Muscle of leg (tissue), 11 donors: ENCODE results near the gene DOCK2. TPM values are rescaled to one million over a fixed set of nuclear protein-coding genes. Genes with fewer than 3 reads are reported as not detected.
A peak's percentile ranks its signal among the peaks of the same experiment; 100 is the strongest.
"Not testable (repeated sequence)": the region's sequence is repeated elsewhere in the genome, so short reads cannot be mapped to it uniquely, and the experiment has no call there.

Experiments used
- DNase-seq: peaks from one replicate; pipeline ENCODE4 v3.0.0; 2013
- H3K27ac ChIP-seq: one replicate; pipeline ENCODE4 v1.5.1; 2013; ENCODE audit warnings: mild to moderate bottlenecking, low read length, control low read depth
- H3K27me3 ChIP-seq: one replicate; pipeline ENCODE4 v1.6.1; 2013; ENCODE audit warnings: low read length; ENCODE audit not compliant: control insufficient read depth, insufficient read depth
- H3K36me3 ChIP-seq: one replicate; pipeline ENCODE4 v1.6.1; 2013; ENCODE audit warnings: low read length; ENCODE audit not compliant: control insufficient read depth, insufficient read depth
- H3K4me1 ChIP-seq: one replicate; pipeline ENCODE4 v1.6.1; 2013; ENCODE audit warnings: low read length; ENCODE audit not compliant: control insufficient read depth, insufficient read depth
- H3K4me3 ChIP-seq: one replicate; pipeline ENCODE4 v1.5.1; 2013; ENCODE audit warnings: low read length, control low read depth
- H3K9me3 ChIP-seq: replicated peaks from 2 replicates; pipeline ENCODE4 v1.6.1; 2013; ENCODE audit warnings: low read depth, low read length; ENCODE audit not compliant: control insufficient read depth
- WGBS: methylation state at CpG from one replicate; pipeline ENCODE4 v1.1.5; 2013; ENCODE audit warnings: missing lambda C conversion rate; ENCODE audit not compliant: insufficient coverage; 5-methylcytosine and 5-hydroxymethylcytosine counted together
- polyA plus RNA-seq, 8 donors: library from polyadenylated mRNA; unstranded; fragments of 120-200 nt; gene quantifications; one replicate each; pipeline versions ENCODE4 v1.2.1 to v1.2.3, GENCODE V29; 2013; ENCODE audit warnings: inconsistent platforms in 1 of 8, low replicate concordance in 1 of 8; ENCODE audit not compliant: insufficient read length in 8 of 8, insufficient read depth in 1 of 8
- total RNA-seq: library from RNA; stranded (reverse); fragments of 120-200 nt; gene quantifications from one replicate; pipeline ENCODE4 v1.2.4, GENCODE V29; 2013

The DOCK2 gene
- total and polyA plus RNA-seq, 9 donors, result 3.4 to 4.5 (median 3.8) TPM

GRCh38 chr5:169941542-169941941 lies 304.5 kb downstream of the DOCK2 start:
- DNase-seq, result peak; percentile 6
- Histone ChIP-seq H3K9me3 (no peaks in the 10 kb centered on the region), H3K36me3 (no peaks in the 10 kb centered on the region), H3K27ac (no peak overlapping the region), H3K4me1 (peaks cover 7% of the 10 kb centered on the region), H3K4me3 (no peak overlapping the region), H3K27me3 (no peaks in the 10 kb centered on the region)
- 48% methylated on average over 7 of the region's 7 CpGs for WGBS

GRCh38 chr5:169942181-169942580 lies 305.1 kb downstream of the DOCK2 start:
- Histone ChIP-seq H3K4me1 (peaks cover 7% of the 10 kb centered on the region), H3K27me3 (no peaks in the 10 kb centered on the region), H3K9me3 (no peaks in the 10 kb centered on the region), H3K36me3 (no peaks in the 10 kb centered on the region), H3K4me3 (no peak overlapping the region), H3K27ac (no peak overlapping the region)
- DNase-seq, result no peak
- WGBS, result no CpG with 5 or more reads among the region's 1 CpG

- Histone ChIP-seq H3K9me3 (no peaks in the 10 kb centered on the region), H3K4me1 (peaks cover 7% of the 10 kb centered on the region), H3K36me3 (no peaks in the 10 kb centered on the region), H3K4me3 (no peak overlapping the region), H3K27ac (no peak overlapping the region), H3K27me3 (no peaks in the 10 kb centered on the region)
- WGBS, result 100% methylated on average over 2 of the region's 4 CpGs
- DNase-seq, result no peak
Observed at GRCh38 chr5:169943026-169943425, 306.0 kb downstream of the DOCK2 start.

- Histone ChIP-seq H3K9me3 (no peaks in the 10 kb centered on the region), H3K27me3 (no peaks in the 10 kb centered on the region), H3K27ac (no peak overlapping the region), H3K4me1 (peaks cover 7% of the 10 kb centered on the region), H3K4me3 (no peak overlapping the region), H3K36me3 (no peaks in the 10 kb centered on the region)
- WGBS, result 55% methylated on average over 5 of the region's 6 CpGs
- DNase-seq, result no peak
Observed at GRCh38 chr5:169944115-169944514, 307.0 kb downstream of the DOCK2 start.

- no peak overlapping the region for H3K4me3 ChIP-seq
- no peaks in the 10 kb centered on the region for H3K27me3 ChIP-seq
- H3K4me1 ChIP-seq, result peaks cover 7% of the 10 kb centered on the region
- DNase-seq, result no peak
- no peaks in the 10 kb centered on the region for H3K9me3 ChIP-seq
- H3K36me3 ChIP-seq, result no peaks in the 10 kb centered on the region
- no peak overlapping the region for H3K27ac ChIP-seq
- 38% methylated on average over 2 of the region's 8 CpGs for WGBS
Observed at GRCh38 chr5:169944922-169945680, 308.0 kb downstream of the DOCK2 start.

- peak; percentile 75 for DNase-seq
- Histone ChIP-seq H3K4me3 (no peak overlapping the region), H3K4me1 (peaks cover 7% of the 10 kb centered on the region), H3K36me3 (no peaks in the 10 kb centered on the region), H3K27ac (no peak overlapping the region), H3K9me3 (no peaks in the 10 kb centered on the region), H3K27me3 (no peaks in the 10 kb centered on the region)
- WGBS, result 12% methylated on average over 2 of the region's 3 CpGs
Observed at GRCh38 chr5:169945831-169946261, 308.8 kb downstream of the DOCK2 start.

GRCh38 chr5:169946743-169947295 lies 309.7 kb downstream of the DOCK2 start:
- Histone ChIP-seq H3K27me3 (no peaks in the 10 kb centered on the region), H3K27ac (no peak overlapping the region), H3K9me3 (no peaks in the 10 kb centered on the region), H3K4me1 (peaks cover 7% of the 10 kb centered on the region), H3K36me3 (no peaks in the 10 kb centered on the region), H3K4me3 (no peak overlapping the region)
- no peak for DNase-seq
- WGBS, result 86% methylated on average over 3 of the region's 5 CpGs

- Histone ChIP-seq H3K4me3 (no peak overlapping the region), H3K27me3 (no peaks in the 10 kb centered on the region), H3K36me3 (no peaks in the 10 kb centered on the region), H3K4me1 (peaks cover 7% of the 10 kb centered on the region), H3K27ac (no peak overlapping the region), H3K9me3 (no peaks in the 10 kb centered on the region)
- no CpG with 5 or more reads among the region's 2 CpGs for WGBS
- no peak for DNase-seq
Observed at GRCh38 chr5:169950333-169950732, 313.3 kb downstream of the DOCK2 start.

GRCh38 chr5:169953196-169953595 lies 316.1 kb downstream of the DOCK2 start:
- H3K27ac ChIP-seq, H3K36me3 ChIP-seq, H3K4me3 ChIP-seq, H3K27me3 ChIP-seq, H3K9me3 ChIP-seq, H3K4me1 ChIP-seq, DNase-seq: not testable (repeated sequence)
- WGBS, result no CpG with 5 or more reads among the region's 4 CpGs

- Histone ChIP-seq H3K36me3 (no peaks in the 10 kb centered on the region), H3K27ac (no peak overlapping the region), H3K4me1 (no peaks in the 10 kb centered on the region), H3K9me3 (no peaks in the 10 kb centered on the region), H3K27me3 (no peaks in the 10 kb centered on the region), H3K4me3 (no peak overlapping the region)
- no peak for DNase-seq
- 85% methylated on average over 6 of the region's 6 CpGs for WGBS
Observed at GRCh38 chr5:169954786-169955185, 317.7 kb downstream of the DOCK2 start.
